Measurements from ENCODE around the gene HNRNPD. TPM values are rescaled to one million over a fixed set of nuclear protein-coding genes. Genes with fewer than 3 reads are reported as not detected.
A peak's percentile ranks its signal among the peaks of the same experiment; 100 is the strongest.
"Not testable (repeated sequence)": the region's sequence is repeated elsewhere in the genome, so short reads cannot be mapped to it uniquely, and the experiment has no call there.

HNRNPD gene, protein sequence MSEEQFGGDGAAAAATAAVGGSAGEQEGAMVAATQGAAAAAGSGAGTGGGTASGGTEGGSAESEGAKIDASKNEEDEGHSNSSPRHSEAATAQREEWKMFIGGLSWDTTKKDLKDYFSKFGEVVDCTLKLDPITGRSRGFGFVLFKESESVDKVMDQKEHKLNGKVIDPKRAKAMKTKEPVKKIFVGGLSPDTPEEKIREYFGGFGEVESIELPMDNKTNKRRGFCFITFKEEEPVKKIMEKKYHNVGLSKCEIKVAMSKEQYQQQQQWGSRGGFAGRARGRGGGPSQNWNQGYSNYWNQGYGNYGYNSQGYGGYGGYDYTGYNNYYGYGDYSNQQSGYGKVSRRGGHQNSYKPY
- 67.5 and 90.7 TPM in 2 replicates for total RNA-seq (2014; rRNA removed; shearing (Covaris generic))

DNA sequence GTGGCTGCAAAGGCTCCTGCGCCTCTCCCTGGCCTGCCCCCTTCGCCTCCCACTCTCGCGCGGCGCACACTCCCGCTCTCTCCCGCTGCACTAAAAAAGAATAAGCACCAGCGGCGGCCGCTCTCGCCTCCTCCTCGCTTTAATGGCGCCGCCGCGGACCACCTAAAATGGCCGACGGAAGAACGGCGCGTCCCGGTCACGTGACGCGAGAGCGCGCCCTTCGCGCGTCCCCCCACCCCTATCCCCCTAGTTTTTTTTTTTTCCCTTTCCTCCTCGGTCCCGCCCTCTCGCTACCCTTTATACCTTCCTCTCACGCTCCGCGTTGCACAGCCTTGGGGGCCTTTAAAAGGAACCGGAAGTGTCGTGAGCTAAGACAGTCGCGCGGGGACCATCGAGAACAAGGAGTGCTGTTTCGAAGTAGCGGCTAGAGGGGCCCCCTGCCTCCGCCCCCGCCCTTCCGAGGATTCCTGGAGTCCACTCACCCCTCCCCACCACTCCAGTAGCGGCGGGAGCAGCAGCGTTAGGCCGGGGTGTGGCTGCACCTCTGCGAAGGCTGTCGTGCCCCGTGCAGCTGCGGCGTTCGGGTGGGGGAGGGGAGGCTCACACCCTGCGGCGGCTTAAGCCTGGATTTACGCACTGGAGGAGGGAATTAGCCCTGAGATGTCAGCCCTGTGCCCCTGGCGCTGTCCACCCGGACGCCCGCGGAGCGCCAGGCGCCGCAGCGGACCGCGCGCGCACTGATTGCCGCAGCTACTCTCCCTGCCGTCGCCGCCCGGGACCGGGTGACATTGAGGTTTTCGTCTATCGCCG is at the start of gene HNRNPD:
Gene HNRNPD, minus strand, starts transcription at position 176 of the 810 bp plus-strand sequence. CDS start 313 bp downstream, outside the sequence.
- H3K27ac ChIP-seq = peak within 1 kb of the TSS; percentile 99
- H3K9me3 ChIP-seq (replicated peaks) = no peaks in the 10 kb centered on the region
- peak; percentile 99 for DNase-seq (ENCODE audit: low read depth in 1 of 2, low spot score in 2 of 2)
- peaks cover 9% of the 10 kb centered on the region for H3K4me1 ChIP-seq (replicated peaks)
- H3K27me3 ChIP-seq (replicated peaks) = no peaks in the 10 kb centered on the region
- H3K36me3 ChIP-seq = peaks cover 46% of the 10 kb centered on the region
- H3K4me3 ChIP-seq = peak within 1 kb of the TSS; percentile 99

DNA sequence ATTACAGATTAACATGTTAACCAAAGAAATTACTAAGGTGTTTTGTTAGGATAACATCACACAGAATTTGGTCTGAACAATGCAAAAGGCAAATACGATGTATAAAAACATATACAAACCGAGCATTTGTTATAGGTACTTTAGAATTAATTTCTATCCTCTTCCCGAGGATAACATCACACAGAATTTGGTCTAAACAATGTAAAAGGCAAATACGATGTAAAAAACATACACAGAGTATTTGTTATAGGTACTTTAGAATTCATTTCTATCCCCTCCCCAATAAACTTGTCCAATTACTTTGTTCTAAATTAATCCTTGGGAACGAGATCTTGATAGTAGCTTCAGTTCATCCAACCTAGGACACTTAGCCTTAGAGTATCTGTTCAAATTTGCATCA is 48.8 kb upstream of the HNRNPD start:
- H3K4me1 ChIP-seq (replicated peaks) = peaks cover 41% of the 10 kb centered on the region
- H3K27ac ChIP-seq = no peak overlapping the region
- H3K36me3 ChIP-seq = peaks cover 53% of the 10 kb centered on the region
- no peaks in the 10 kb centered on the region for H3K27me3 ChIP-seq (replicated peaks)
- H3K9me3 ChIP-seq (replicated peaks) = no peaks in the 10 kb centered on the region
- H3K4me3 ChIP-seq = no peak overlapping the region
- DNase-seq (ENCODE audit: low read depth in 1 of 2, low spot score in 2 of 2) = no peak

DNA sequence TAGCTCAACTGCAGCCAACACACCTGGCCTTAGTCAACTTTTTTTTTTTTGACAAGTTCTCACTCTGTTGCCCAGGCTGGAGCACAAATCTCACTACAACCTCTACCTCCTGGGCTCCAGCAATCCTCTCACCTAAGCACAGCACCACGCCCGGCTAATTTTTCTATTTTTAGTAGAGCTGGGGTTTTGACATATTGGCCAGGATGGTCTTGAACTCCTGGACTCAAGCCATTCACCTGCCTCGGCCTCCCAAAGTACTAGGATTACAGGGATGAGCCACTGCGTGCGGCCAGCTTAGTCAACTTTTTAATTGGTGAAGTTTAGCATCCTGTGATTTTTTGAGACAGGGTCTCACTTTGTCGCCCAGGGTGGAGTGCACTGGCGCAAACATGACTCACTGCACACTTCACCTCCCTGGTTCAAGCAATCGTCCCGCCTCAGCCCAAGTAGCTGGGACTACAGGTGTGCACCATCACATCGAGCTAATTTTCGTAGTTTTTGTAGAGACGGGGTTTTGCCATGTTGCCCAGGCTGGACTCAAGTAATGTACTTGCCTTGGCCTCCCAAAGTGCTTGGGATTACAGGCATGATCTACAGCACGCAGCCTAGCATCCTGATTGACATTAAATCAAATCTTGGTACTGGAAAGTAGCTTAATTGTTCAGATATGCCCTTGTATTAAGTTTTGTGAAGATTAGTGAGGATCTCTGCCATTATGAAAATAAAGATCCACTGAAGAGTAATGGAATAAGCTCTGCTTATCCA is 48.2 kb upstream of the HNRNPD start:
- H3K27me3 ChIP-seq (replicated peaks) = no peaks in the 10 kb centered on the region
- H3K36me3 ChIP-seq = peaks cover 47% of the 10 kb centered on the region
- peak in 1 of 2 experiments; percentile 7 for DNase-seq (ENCODE audit: low read depth in 1 of 2, low spot score in 2 of 2)
- H3K27ac ChIP-seq = no peak overlapping the region
- H3K4me3 ChIP-seq = no peak overlapping the region
- peaks cover 37% of the 10 kb centered on the region for H3K4me1 ChIP-seq (replicated peaks)
- H3K9me3 ChIP-seq (replicated peaks) = no peaks in the 10 kb centered on the region

DNA sequence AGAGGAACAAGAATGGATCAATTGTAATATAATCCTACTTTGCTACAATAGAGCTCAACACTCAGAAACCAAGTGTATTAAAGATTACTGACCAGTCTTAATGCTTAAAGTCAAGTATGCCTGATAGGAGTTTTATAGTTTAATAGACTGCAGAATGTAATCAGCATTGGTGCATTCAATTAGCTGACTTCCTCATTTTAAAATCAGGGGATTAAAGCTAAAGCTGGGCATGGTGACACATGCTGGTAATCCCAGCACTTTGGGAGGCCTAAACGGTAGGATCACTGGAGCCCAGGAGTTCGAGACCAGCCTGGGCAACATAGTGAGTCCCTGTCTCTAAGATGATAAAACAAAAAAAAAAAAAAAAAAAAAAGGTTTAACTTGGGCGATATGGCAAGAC is 45.7 kb upstream of the HNRNPD start:
- Histone ChIP-seq H3K27ac (no peak overlapping the region), H3K9me3 (replicated peaks) (no peaks in the 10 kb centered on the region), H3K4me3 (no peak overlapping the region), H3K27me3 (replicated peaks) (no peaks in the 10 kb centered on the region), H3K36me3 (peaks cover 21% of the 10 kb centered on the region), H3K4me1 (replicated peaks) (peaks cover 13% of the 10 kb centered on the region)
- DNase-seq (ENCODE audit: low read depth in 1 of 2, low spot score in 2 of 2) = no peak

DNA sequence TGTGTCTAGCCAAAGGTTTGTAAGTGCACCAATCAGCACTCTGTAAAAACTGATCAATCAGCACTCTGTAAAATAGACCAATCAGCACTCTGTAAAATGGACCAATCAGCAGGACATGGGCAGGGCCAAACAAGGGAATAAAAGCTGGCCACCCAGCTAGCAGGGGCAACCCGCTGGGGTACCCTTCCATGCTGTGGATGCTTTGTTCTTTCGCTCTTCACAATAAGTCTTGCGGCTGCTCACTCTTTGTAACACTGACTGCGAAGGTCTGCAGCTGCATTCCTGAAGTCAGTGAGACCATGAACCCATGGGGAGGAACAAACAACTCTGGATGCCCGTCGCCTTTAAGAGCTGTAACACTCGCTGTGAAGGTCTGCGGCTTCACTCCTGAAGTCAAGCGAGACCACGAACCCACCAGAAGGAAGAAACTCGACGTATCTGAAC is 42.2 kb upstream of the HNRNPD start:
- Histone ChIP-seq H3K9me3 (replicated peaks) (no peaks in the 10 kb centered on the region), H3K4me1 (replicated peaks) (peaks cover 3% of the 10 kb centered on the region; the same call in 1 of the 2 replicates), H3K36me3 (no peaks in the 10 kb centered on the region), H3K27me3 (replicated peaks) (no peaks in the 10 kb centered on the region), H3K27ac (no peak overlapping the region), H3K4me3 (no peak overlapping the region)
- DNase-seq (ENCODE audit: low read depth in 1 of 2, low spot score in 2 of 2) = no peak

DNA sequence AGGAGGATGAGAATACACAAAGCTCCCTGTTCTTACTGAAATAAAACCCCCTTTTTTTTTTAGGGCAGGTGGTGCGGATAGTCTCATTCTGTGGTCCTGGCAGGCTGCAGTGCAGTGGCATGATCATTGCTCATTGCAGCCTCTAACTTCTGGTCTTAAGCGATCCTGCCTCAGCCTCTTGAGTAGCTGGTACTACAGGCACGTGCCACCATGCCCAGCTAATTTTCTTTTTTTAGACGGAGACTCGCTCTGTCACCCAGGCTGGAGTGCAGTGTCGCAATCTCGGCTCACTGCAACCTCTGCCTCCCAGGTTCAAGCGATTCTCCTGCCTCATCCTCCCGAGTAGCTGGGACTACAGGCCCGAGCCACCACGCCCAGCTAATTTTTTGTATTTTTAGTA is 41.3 kb upstream of the HNRNPD start:
- not testable (repeated sequence) for DNase-seq (ENCODE audit: low read depth in 1 of 2, low spot score in 2 of 2)

DNA sequence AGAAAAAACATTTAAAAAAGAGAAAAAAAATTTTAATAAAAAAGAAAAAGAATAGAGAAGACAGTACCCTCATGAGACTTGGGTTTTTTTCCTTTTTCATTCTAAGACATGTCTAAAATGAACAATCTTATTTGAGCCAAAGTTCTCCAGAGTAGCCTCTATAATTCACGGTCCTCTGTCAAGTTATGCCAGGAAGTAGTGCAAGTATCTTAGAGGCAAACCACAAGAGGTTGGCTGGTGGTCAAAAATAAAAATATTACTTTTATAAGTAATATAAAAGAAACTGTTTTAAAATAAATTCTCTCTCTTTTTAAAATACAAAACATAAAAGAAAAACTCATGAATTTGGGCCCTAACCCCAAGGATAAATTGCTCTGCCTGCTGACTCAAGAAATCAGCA is 29.9 kb upstream of the HNRNPD start:
- H3K27me3 ChIP-seq (replicated peaks) = no peaks in the 10 kb centered on the region
- H3K36me3 ChIP-seq = no peaks in the 10 kb centered on the region
- no peak overlapping the region for H3K4me3 ChIP-seq
- H3K4me1 ChIP-seq (replicated peaks) = no peaks in the 10 kb centered on the region
- DNase-seq (ENCODE audit: low read depth in 1 of 2, low spot score in 2 of 2) = no peak
- H3K27ac ChIP-seq = no peak overlapping the region
- no peaks in the 10 kb centered on the region for H3K9me3 ChIP-seq (replicated peaks)

More for the DNA sequence above, 41.3 kb upstream of the HNRNPD start:
- H3K36me3 ChIP-seq; H3K9me3 ChIP-seq (replicated peaks); H3K4me1 ChIP-seq (replicated peaks); H3K27me3 ChIP-seq (replicated peaks); H3K27ac ChIP-seq; H3K4me3 ChIP-seq: not testable (repeated sequence)

DNA sequence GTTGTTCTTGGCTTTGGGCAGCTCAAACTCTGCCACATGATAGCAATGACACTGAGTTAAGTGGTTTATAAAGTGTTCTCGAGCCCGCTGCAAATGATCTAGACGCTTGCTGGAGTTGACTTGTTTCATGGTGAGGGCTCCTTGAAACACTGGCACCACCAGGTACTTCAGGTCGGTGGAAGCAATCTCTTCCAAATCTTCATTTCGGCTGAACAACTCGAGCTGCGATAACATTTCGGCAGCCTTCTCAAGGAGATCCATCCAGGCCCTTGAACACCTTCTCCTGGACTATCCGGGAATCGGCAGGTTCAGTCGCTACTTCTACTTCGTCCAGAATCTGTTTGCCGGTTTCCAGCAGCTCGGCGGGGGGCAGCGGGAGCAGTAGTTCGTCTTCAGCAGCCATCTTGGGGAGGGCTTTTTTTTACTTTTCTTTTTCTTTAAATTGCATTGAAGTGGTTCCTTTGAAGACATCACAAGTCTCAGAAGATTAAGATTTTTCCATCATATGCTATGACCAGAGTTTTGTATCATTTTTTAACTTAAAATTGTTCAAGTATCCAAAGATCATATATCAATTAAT is 28.5 kb upstream of the HNRNPD start:
- Histone ChIP-seq H3K4me1 (replicated peaks) (no peaks in the 10 kb centered on the region), H3K4me3 (no peak overlapping the region), H3K36me3 (no peaks in the 10 kb centered on the region), H3K27ac (no peak overlapping the region), H3K27me3 (replicated peaks) (no peaks in the 10 kb centered on the region), H3K9me3 (replicated peaks) (no peaks in the 10 kb centered on the region)
- no peak for DNase-seq (ENCODE audit: low read depth in 1 of 2, low spot score in 2 of 2)

DNA sequence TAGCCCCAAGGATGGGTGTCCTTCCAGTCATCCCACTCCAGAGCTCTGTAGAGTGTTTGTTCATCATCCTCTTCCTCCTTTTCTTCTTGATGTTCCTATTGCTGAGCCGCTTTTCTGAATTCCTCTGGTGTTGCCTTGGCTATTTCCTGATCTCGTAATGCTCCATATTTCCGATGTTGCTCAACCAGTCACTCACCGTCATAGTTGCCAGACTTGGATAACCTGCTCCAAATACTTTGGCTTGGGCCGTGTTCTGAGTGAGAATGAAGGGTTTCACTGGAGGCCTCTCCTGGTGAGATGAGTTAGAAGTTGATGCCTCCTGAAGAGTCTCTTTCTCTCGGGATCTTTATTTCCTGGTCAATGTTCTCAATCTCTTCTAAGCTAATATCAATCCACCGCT is 27.8 kb upstream of the HNRNPD start:
- Histone ChIP-seq H3K27me3 (replicated peaks) (no peaks in the 10 kb centered on the region), H3K27ac (no peak overlapping the region), H3K4me3 (no peak overlapping the region), H3K36me3 (no peaks in the 10 kb centered on the region), H3K4me1 (replicated peaks) (no peaks in the 10 kb centered on the region), H3K9me3 (replicated peaks) (no peaks in the 10 kb centered on the region)
- no peak for DNase-seq (ENCODE audit: low read depth in 1 of 2, low spot score in 2 of 2)

DNA sequence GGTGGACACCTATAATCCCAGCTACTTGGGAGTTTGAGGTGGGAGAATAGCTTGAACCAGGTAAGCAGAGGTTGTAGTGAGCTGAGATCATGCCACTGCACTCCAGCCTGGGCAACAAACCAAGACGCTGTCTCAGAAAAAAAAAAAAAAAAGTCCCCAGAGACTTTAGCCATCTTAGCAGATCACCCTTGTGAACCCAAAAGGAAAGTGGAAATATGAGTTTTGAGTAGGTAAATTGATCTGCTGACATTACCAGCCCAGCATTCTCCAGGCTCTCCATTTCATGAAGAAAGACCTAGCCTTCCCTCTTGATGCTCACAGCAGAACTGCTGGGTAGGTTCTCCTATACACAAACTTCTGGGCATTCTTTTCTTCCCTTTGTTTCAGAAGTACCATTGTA is 24.5 kb upstream of the HNRNPD start:
- H3K9me3 ChIP-seq (replicated peaks) = no peaks in the 10 kb centered on the region
- no peak for DNase-seq (ENCODE audit: low read depth in 1 of 2, low spot score in 2 of 2)
- no peaks in the 10 kb centered on the region for H3K4me1 ChIP-seq (replicated peaks)
- no peaks in the 10 kb centered on the region for H3K36me3 ChIP-seq
- H3K27ac ChIP-seq = no peak overlapping the region
- no peak overlapping the region for H3K4me3 ChIP-seq
- H3K27me3 ChIP-seq (replicated peaks) = no peaks in the 10 kb centered on the region

DNA sequence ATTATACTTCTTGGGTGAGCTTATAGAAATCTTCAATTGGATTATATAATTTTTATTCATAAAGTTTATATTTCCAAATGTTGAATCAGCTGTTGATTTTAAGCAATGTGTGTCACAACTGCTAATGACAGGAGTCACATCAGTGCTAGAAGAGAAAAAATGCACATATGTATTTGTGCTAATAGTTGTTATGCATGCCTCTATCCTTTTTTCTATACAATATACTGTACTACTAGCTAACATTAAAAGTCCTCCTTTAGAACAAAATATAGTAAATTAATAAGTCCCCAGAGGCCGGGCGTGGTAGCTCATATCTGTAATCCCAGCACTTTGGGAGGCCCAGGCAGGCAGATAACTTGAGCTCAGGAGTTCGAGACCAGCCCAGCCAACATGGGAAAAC is 23.7 kb upstream of the HNRNPD start:
- H3K27me3 ChIP-seq (replicated peaks) = no peaks in the 10 kb centered on the region
- no peak overlapping the region for H3K27ac ChIP-seq
- no peak overlapping the region for H3K4me3 ChIP-seq
- no peaks in the 10 kb centered on the region for H3K4me1 ChIP-seq (replicated peaks)
- H3K36me3 ChIP-seq = no peaks in the 10 kb centered on the region
- no peaks in the 10 kb centered on the region for H3K9me3 ChIP-seq (replicated peaks)
- no peak for DNase-seq (ENCODE audit: low read depth in 1 of 2, low spot score in 2 of 2)

DNA sequence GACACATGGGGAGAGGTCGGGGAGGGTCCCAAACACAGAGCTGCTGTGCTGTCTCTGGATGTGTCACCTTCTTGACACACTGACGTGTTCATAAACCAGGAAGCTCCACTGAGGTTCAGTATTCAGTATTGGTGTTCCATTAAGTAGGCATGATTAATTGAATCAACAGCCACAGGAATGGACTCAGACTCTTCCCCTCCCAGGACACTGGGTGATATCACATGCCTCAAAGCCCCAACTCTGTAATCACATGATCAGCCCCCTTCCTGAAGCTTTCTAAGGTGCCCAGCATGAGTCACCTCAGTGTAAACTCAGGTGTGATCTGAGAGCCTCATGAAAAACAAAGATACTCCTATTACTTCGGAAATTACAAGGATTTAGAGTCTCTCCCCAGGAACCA is 21.1 kb upstream of the HNRNPD start:
- no peak overlapping the region for H3K27ac ChIP-seq
- no peaks in the 10 kb centered on the region for H3K4me1 ChIP-seq (replicated peaks)

DNA sequence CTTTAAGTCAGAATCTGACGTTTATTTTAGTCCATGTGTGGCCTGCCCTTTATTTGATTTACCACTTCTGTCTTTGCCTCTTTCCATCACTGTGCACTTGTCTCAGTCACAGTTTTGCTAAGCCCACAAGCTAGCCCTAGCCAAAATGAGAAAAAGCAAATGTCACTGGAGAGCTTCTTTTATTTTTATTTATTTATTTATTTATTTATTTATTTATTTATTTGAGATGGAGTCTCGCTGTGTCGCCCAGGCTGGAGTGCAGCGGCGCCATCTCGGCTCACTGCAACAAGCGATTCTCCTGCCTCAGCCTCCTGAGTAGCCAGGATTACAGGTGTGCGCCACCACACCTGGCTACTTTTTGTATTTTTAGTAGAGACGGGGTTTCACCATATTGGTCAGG is 16.3 kb upstream of the HNRNPD start:
- not testable (repeated sequence) for H3K27me3 ChIP-seq (replicated peaks); H3K4me3 ChIP-seq; H3K27ac ChIP-seq; H3K36me3 ChIP-seq; H3K4me1 ChIP-seq (replicated peaks); DNase-seq (ENCODE audit: low read depth in 1 of 2, low spot score in 2 of 2); H3K9me3 ChIP-seq (replicated peaks)

More for the DNA sequence above, 21.1 kb upstream of the HNRNPD start:
- no peaks in the 10 kb centered on the region for H3K27me3 ChIP-seq (replicated peaks)
- DNase-seq (ENCODE audit: low read depth in 1 of 2, low spot score in 2 of 2) = no peak
- H3K36me3 ChIP-seq = no peaks in the 10 kb centered on the region
- no peaks in the 10 kb centered on the region for H3K9me3 ChIP-seq (replicated peaks)
- H3K4me3 ChIP-seq = no peak overlapping the region

Measured in SJSA1 (cell line).